SU-DHL-6 (cell line): ENCODE data around the gene AK9.

Experiments
- H2AFZ ChIP-seq: fragments of 200-600 bp; sonication (generic); 2 replicates; pipeline ENCODE4 v1.6.1; 2014; ENCODE audit warnings: low read depth, mild to moderate bottlenecking, moderate library complexity, mixed read lengths, antibody characterized with exemption, low read length; ENCODE audit not compliant: severe bottlenecking
- H3F3A ChIP-seq: fragments of 200-600 bp; shearing (Covaris generic); 2 replicates; pipeline ENCODE4 v1.6.0; 2016; ENCODE audit warnings: antibody characterized with exemption, mild to moderate bottlenecking; ENCODE audit not compliant: insufficient read depth
- H3K27ac ChIP-seq: fragments of 200-600 bp; sonication (generic); 2 replicates; pipeline ENCODE4 v1.5.1; 2016; ENCODE audit warnings: low read depth, mild to moderate bottlenecking, low read length, moderate library complexity, mixed read lengths
- H3K27me3 ChIP-seq: fragments of 200-600 bp; sonication (generic), shearing (Covaris generic); 2 replicates; pipeline ENCODE4 v1.6.0; 2014; ENCODE audit warnings: mild to moderate bottlenecking, low read length
- H3K36me3 ChIP-seq: fragments of 200-600 bp; sonication (generic); 2 replicates; pipeline ENCODE4 v1.6.1; 2014; ENCODE audit warnings: mild to moderate bottlenecking, low read length, mixed read lengths
- H3K4me2 ChIP-seq: fragments of 300-600, 200-600 bp; shearing (Covaris generic), sonication (generic); 2 replicates; pipeline ENCODE4 v1.6.0; 2014; ENCODE audit warnings: low read length, low read depth, mild to moderate bottlenecking; ENCODE audit not compliant: poor library complexity, severe bottlenecking
- H3K4me3 ChIP-seq: fragments of 200-600 bp; sonication (generic); 2 replicates; pipeline ENCODE4 v1.5.1; 2014; ENCODE audit warnings: antibody characterized with exemption, low read length, mild to moderate bottlenecking, mixed read lengths; ENCODE audit not compliant: insufficient read depth, poor library complexity, severe bottlenecking
- H3K79me2 ChIP-seq: fragments of 200-600 bp; sonication (generic); 2 replicates; pipeline ENCODE4 v1.6.1; 2014; ENCODE audit warnings: mild to moderate bottlenecking, low read length, moderate library complexity; ENCODE audit not compliant: insufficient read depth
- H3K9ac ChIP-seq: fragments of 200-600 bp; sonication (generic); 2 replicates; pipeline ENCODE4 v1.7.0; 2014; ENCODE audit warnings: mild to moderate bottlenecking, low read length
- H3K9me2 ChIP-seq: fragments of 200-600 bp; sonication (generic); replicated peaks from 2 replicates; pipeline ENCODE4 v1.6.1; 2014; ENCODE audit warnings: low read length; ENCODE audit not compliant: insufficient read depth
- H3K9me3 ChIP-seq: fragments of 200-600 bp; sonication (generic); 2 replicates; pipeline ENCODE4 v1.6.1; 2014; ENCODE audit warnings: low read length, mixed read lengths; ENCODE audit not compliant: insufficient read depth
- H4K20me1 ChIP-seq: fragments of 200-600 bp; sonication (generic); 2 replicates; pipeline ENCODE4 v1.6.1; 2014; ENCODE audit warnings: low read depth, mild to moderate bottlenecking, antibody characterized with exemption, low read length, moderate library complexity, mixed read lengths
- CTCF ChIP-seq: fragments of 200-600 bp; sonication (generic); IDR thresholded peaks from one replicate; pipeline ENCODE4 v1.5.1; 2017; ENCODE audit warnings: antibody characterized with exemption, mild to moderate bottlenecking, low read length, moderate library complexity; ENCODE audit not compliant: insufficient read depth, poor library complexity, severe bottlenecking
- EZH2phosphoT487 ChIP-seq: fragments of 200-600 bp; sonication (generic), shearing (Covaris generic); conservative IDR thresholded peaks from 2 replicates; pipeline ENCODE4 v1.6.1; 2018; ENCODE audit warnings: mild to moderate bottlenecking, antibody characterized with exemption, low read length, moderate library complexity, mixed read lengths

AK9 gene

GRCh38 chr6:109706513-109706912 lies 15.5 kb upstream of the AK9 start:
- Histone ChIP-seq H3K9me2 (no peaks in the 10 kb centered on the region), H4K20me1 (no peaks in the 10 kb centered on the region), H3K27ac (no peak overlapping the region), H3K27me3 (no peaks in the 10 kb centered on the region), H3K9ac (no peak overlapping the region), H3K4me2 (no peak overlapping the region), H3K4me3 (no peak overlapping the region), H3K79me2 (no peaks in the 10 kb centered on the region), H3F3A (no peaks in the 10 kb centered on the region), H3K9me3 (no peaks in the 10 kb centered on the region), H2AFZ (no peak overlapping the region), H3K36me3 (no peaks in the 10 kb centered on the region)
- TF ChIP-seq EZH2phosphoT487 (no peak), CTCF (no peak)

GRCh38 chr6:109705258-109705657 lies 14.3 kb upstream of the AK9 start:
- no peaks in the 10 kb centered on the region for H3K79me2 ChIP-seq
- H3K4me3 ChIP-seq: no peak overlapping the region
- H3K27me3 ChIP-seq: no peaks in the 10 kb centered on the region
- TF ChIP-seq EZH2phosphoT487 (no peak), CTCF (peak; percentile 93)
- no peaks in the 10 kb centered on the region for H3K36me3 ChIP-seq
- no peak overlapping the region for H3K27ac ChIP-seq
- no peaks in the 10 kb centered on the region for H3F3A ChIP-seq
- no peak overlapping the region for H3K9ac ChIP-seq
- no peak overlapping the region for H3K4me2 ChIP-seq
- no peak overlapping the region for H2AFZ ChIP-seq
- H4K20me1 ChIP-seq: no peaks in the 10 kb centered on the region
- H3K9me3 ChIP-seq: no peaks in the 10 kb centered on the region
- H3K9me2 ChIP-seq: no peaks in the 10 kb centered on the region

- TF ChIP-seq CTCF (no peak), EZH2phosphoT487 (no peak)
Measured at GRCh38 chr6:109702791-109703190, 11.8 kb upstream of the AK9 start.

More at GRCh38 chr6:109702791-109703190, 11.8 kb upstream of the AK9 start:
- H3K9ac ChIP-seq: no peak overlapping the region
- no peak overlapping the region for H3K27ac ChIP-seq
- H3K4me3 ChIP-seq: no peak overlapping the region
- no peaks in the 10 kb centered on the region for H3K9me2 ChIP-seq
- H3K9me3 ChIP-seq: no peaks in the 10 kb centered on the region
- no peaks in the 10 kb centered on the region for H3K27me3 ChIP-seq
- H3K79me2 ChIP-seq: no peaks in the 10 kb centered on the region
- H2AFZ ChIP-seq: no peak overlapping the region
- H3F3A ChIP-seq: no peaks in the 10 kb centered on the region
- no peak overlapping the region for H3K4me2 ChIP-seq
- H3K36me3 ChIP-seq: no peaks in the 10 kb centered on the region
- H4K20me1 ChIP-seq: no peaks in the 10 kb centered on the region
